Measurements from ENCODE around the gene PHEX.

The PHEX gene

GRCh38 chrX:22159071-22159470 lies 126.9 kb downstream of the PHEX start:
- DNase-seq, result no peak

GRCh38 chrX:22163326-22163725 lies 131.2 kb downstream of the PHEX start:
- no peak for DNase-seq

- no peak for DNase-seq
Observed at GRCh38 chrX:22164770-22165388, 132.8 kb downstream of the PHEX start.

- no peak for DNase-seq
Observed at GRCh38 chrX:22165732-22166457, 133.8 kb downstream of the PHEX start.

GRCh38 chrX:22171287-22172060 lies 139.3 kb downstream of the PHEX start:
- DNase-seq, result no peak

- DNase-seq, result no peak
Observed at GRCh38 chrX:22173966-22174365, 141.8 kb downstream of the PHEX start.

GRCh38 chrX:22177950-22178515 lies 145.9 kb downstream of the PHEX start:
- DNase-seq, result no peak

GRCh38 chrX:22184096-22184495 lies 152.0 kb downstream of the PHEX start:
- no peak for DNase-seq

- DNase-seq, result no peak
Observed at GRCh38 chrX:22186165-22186564, 154.0 kb downstream of the PHEX start.

GRCh38 chrX:22192419-22193060 lies 160.4 kb downstream of the PHEX start:
- peak; percentile 34 for DNase-seq

- no peak for DNase-seq
Observed at GRCh38 chrX:22193851-22194659, 161.9 kb downstream of the PHEX start.

GRCh38 chrX:22194660-22194945 lies 162.5 kb downstream of the PHEX start:
- DNase-seq, result no peak

GRCh38 chrX:22196149-22196548 lies 164.0 kb downstream of the PHEX start:
- no peak for DNase-seq

GRCh38 chrX:22202251-22202650 lies 170.1 kb downstream of the PHEX start:
- no peak for DNase-seq

GRCh38 chrX:22203186-22203585 lies 171.1 kb downstream of the PHEX start:
- no peak for DNase-seq

- DNase-seq, result no peak
Observed at GRCh38 chrX:22206781-22207180, 174.7 kb downstream of the PHEX start.

GRCh38 chrX:22220941-22221340 lies 188.8 kb downstream of the PHEX start:
- no peak for DNase-seq

- DNase-seq, result no peak
Observed at GRCh38 chrX:22234380-22234779, 202.3 kb downstream of the PHEX start.

GRCh38 chrX:22237479-22237878 lies 205.4 kb downstream of the PHEX start:
- no peak for DNase-seq

- no peak for DNase-seq
Observed at GRCh38 chrX:22246620-22247019, 214.5 kb downstream of the PHEX start.

- no peak for DNase-seq
Observed at GRCh38 chrX:22247169-22247568, 215.0 kb downstream of the PHEX start.

- DNase-seq, result no peak
Observed at GRCh38 chrX:22248401-22248800, 216.3 kb downstream of the PHEX start.

Measured in T-helper 9 cell (primary cell).